Anterior cingulate cortex (tissue), 58 donors: ENCODE results near the gene PPM1L.
"Not testable (repeated sequence)": the region's sequence is repeated elsewhere in the genome, so short reads cannot be mapped to it uniquely, and the experiment has no call there.

Experiments used
- DNase-seq, 58 donors: peaks; one replicate each; lab custom pipeline; 2025; lab: John Stamatoyannopoulos, UW

The PPM1L gene

DNA sequence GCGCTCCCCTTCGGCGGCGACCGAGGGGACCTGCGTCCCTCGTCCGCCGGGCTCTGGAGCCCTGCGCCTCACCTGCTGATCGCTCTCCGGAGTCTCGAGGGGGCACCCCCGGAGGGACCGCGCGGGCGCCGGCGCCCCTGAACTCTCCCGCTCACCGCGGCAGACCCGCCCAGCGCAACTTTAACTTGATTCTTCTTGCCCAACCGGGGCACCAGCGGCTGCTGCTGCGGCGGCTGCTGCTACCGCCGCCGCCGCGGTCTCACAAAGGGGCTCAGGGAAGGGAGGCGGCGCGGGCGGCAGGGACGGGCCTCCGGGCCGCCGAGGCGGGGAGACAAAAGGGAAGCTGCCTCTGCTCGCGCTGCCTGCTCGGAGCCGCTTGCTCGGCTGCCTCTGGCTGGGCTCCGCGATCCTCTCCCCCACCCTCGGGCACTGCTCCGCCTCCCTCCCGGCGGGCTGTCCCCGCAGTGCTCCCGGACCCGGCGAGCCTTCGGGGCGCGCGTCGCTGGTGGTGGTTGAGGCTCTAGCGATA is at the start of gene PPM1L:
TSS of gene PPM1L (plus strand) at position 456 of the 529 bp plus-strand sequence.
- peak in 46 of 58 donors; percentile 24 to 88 (median 60) for DNase-seq

DNA sequence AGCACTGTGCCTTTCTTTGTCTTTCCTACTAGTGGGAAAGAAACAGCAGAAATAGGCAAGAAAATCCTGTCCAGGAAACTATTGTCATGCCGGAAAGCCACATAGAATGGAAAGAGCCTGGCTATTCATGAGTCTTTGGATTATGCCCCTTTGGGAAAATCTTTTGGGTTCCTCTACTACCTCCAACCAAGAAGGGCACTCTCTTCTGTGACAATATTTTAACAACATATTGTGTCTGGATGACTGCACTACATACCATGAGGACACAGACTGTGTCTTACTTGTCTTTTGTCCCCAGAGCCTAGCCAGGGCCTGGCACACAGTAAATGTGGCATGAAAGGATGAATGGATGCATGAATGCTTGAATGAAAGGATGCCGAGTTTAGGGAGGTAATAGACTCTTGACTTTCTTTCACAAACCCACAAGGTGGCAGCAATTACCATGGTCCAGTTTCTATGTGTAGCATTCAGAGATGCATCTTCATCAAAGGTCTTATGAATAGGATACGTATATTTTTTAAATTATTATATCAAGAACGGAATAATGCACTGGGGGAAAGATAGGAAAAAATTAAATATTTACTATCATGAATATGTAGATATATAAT is 48.7 kb upstream of the PPM1L start:
- peak in 36 of 58 donors; percentile 0 to 74 (median 10) for DNase-seq

DNA sequence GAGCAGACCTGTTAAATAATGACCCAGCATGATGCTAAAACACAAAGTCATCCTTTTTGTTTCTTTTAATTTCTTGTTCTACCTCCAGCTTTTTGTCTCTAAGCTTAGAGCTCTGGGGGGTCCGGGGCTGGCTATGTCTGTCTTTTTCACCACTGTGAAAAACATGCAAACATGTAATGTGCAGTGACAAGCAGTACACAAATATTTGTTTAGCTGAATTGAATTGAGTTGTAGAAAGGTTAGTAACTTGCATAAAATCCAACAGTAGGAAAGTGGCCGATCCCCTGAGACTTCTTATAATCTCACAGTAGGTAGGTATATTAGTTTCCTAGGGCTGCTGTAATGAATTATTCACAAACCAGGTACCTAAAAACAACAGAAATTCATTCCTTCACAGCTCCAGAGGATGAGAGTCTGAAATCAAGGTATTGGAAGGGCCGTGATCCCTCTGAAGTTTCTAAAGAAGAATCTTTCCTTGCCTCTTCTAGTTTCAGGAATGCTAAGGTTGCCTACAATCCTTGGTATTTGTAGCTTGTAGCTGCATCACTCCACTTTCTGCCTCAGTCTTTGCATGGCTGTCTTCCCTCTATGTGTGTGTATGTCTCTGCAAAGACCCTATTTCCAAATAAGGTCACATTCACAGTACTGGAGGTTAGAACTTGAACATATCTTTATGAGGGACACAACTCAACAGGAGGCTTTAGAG is 46.4 kb upstream of the PPM1L start:
- DNase-seq: no peak

DNA sequence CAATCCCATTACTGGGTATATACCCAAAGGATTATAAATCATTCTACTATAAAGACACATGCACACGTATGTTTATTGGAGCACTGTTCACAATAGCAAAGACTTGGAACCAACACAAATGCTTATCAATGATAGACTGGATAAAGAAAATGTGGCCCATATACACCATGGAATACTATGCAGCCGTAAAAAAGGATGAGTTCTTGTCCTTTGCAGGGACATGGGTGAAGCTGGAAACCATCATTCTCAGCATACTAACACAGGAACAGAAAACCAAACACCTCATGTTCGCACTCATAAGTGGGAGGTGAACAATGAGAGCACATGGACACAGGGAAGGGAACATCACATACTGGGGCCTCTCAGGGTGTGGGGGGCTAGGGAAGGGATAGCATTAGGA is 42.9 kb upstream of the PPM1L start:
- not testable (repeated sequence) for DNase-seq

DNA sequence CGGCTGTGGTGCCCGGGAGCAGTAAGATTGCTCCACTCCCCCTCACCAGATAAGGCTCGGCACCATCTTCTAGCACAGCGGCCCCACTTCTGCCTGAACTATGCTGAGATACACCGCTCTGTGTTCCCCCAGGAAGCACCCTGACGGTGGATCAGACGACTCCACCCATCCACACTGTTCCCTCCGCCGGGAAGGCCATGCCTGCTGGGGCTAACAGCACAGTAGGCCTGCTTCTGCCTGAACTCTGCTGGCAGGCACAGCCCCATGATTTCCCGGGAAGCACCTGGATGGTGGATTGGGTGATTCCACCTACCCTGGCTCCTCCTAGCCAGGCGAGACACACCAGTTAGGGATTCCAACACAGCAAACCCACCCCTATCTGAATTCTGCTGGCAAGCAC is 36.3 kb upstream of the PPM1L start:
- DNase-seq: no peak

DNA sequence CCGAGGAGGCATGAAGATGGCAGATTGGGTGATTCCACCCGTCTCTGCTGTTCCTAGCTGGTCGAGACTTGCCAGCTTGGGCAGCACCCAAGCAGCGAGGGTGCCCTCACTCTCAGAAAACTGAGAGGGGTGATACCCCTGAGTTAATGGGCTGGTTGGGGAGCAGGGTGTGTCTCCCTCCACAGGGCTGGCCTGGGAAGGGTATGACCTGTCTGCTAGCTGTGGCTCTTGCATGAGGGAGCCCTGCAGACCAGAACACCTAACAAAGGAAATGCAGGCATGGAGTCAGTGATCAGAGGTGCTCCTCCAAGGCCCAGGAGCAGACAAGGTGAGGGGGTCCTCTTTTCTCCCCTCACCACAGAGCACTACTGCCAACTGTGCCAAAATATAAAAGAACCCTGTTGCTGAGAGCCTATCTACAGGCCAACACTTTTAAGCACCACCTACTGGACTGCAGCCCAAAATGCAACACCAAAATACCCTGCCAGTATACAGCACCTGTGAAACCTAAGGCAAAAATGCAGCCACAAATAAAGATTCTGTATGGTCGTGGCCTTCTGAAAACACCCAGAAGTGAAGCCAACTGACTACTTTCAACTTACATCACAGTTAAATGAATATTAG is 35.8 kb upstream of the PPM1L start:
- no peak for DNase-seq

DNA sequence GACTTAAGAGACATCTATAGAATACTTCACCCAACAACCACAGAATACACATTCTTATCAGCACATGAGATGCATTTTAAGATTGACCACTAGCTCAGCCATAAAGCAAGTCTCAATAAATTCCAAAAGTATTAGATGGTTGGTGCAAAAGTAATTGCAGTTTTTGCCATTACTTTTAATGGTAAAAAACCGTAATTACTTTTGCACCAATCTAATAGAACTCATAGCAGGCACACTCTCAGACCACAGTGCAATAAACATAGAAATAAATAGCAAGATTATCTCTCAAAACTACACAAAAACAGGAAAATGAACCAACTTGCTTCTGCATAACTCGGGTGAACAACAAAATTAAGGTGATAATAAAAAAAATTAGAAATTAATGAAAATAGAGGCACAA is 33.7 kb upstream of the PPM1L start:
- DNase-seq: no peak

DNA sequence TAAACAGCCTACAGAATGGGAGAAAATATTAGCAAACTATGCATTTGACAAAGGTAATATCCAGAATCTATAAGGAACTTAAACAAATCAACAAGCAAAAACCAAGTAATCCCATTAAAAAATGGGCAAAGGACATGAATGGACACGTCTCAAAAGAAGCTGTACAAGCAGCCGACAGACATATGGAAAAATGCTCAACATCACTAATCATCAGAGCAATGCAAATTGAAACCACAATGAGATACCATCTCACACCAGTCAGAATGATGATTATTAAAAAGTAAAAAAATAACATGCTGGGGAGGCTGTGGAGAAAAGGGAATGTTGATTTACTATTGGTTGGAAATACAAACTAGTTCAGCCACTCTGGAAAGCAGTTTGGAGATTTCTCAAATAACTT is 30.7 kb upstream of the PPM1L start:
- no peak for DNase-seq

DNA sequence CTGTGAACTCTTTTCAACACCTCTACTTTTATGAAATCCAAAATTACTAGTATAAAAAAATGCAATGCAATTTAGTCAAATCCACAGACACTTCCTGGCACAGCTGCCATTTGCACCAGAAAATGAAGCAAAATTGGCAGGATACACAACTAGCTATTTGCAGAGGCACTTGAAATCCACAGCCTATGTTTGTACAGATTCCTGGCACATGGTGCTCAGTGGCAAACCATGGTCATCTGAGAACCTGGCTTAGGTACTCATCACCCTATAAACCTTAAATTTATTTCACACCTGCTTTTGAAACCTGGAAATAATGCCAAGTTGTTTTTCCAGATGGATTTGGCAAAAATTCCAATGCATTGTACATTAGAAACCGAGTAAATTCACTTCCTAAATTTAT is 20.2 kb upstream of the PPM1L start:
- peak in 18 of 58 donors; percentile 2 to 47 (median 18) for DNase-seq

DNA sequence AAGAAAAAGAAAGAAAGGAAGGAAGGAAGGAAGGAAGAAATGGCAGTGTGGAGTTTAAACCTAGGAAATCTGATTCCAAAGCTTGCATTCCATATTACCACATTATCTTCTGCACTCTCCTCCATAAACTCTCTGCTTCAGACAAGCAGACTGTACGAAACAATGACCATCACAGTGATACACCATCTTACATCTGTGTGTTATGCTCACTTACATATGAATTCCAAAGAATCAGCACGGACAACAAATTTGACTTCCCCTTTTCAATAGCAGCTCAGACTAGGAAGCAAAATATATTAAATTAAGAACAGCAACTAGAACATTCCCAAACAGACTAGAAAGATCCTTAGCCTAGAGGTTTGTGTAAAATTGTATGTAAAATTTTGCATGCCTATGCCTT is 18.0 kb upstream of the PPM1L start:
- no peak for DNase-seq

DNA sequence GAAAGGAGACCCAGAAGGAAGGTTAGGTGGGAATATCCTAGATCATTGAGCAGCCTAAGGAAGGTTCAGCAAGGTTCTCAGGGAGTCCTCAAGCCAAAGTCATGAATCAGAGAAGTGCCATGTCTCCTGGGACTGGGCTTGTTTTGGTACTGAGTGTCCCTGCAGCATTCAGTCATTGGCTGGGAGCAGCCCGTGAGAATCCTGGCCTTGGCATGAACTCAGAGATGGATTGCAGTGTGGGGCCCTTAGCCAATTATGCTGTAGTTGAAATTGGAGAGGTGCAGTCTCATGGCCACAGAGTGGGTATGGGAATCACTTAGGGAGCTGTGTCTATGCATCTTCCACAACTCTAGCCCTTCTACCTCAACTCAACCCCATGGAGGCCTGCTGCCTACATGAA is 17.0 kb upstream of the PPM1L start:
- DNase-seq: peak in 1 of 58 donors; percentile 11

DNA sequence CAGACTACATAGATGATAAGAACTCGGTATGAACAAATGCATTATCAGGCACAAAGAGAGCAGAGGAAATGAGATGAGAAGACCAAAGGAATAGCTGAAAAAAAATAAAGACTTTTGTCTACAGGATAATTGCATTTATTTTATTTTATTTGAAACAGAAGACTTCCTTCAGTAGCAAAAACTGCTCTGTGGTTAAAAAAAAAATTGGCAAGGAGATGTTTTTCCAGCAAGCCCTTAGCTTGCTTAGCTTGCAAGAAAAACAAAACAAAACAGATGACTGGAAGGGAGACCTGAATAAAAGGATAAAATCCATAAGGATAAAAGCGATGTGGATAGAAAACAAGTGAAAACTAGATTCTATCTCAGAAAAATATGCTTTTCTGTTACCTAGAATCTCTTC is 9.1 kb upstream of the PPM1L start:
- DNase-seq: no peak

DNA sequence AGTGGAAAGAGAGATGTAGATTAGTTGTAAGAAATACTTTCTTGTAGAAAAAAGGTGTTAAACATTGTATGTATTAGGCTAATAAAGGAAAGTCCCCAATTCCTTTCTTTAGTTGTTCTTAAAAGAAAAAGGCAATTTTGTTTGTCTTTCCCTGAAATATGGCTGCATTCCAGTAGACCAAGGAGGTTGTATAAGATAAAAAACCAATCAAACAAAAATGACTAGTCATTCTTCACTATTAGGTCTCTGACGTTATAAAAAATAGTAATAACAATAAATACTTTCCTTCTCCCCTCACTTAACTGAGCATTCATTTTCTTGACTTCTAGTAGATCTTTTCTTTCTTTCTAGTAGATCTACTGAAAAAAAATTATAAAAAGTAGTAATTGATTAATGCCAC is 8.6 kb upstream of the PPM1L start:
- DNase-seq: no peak

DNA sequence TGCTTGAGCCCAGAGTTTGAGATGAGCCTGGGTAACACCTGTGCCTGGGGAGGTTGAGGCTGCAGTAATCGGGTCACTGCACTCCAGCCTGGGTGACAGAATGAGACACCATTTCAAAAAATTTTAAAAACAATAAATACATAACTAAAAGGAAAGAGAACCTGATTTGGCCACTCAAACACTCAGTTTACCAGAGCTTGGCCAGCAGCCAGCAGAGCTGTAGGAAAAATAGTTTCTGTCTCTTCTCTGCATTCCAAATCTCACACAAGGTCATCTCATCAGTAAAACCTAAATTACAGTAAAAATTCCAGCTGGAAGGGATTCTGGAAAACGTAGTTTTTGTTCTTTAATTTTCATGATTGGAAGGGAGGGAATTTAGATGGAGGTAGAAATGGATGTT is 7.8 kb upstream of the PPM1L start:
- peak in 1 of 58 donors; percentile 26 for DNase-seq

DNA sequence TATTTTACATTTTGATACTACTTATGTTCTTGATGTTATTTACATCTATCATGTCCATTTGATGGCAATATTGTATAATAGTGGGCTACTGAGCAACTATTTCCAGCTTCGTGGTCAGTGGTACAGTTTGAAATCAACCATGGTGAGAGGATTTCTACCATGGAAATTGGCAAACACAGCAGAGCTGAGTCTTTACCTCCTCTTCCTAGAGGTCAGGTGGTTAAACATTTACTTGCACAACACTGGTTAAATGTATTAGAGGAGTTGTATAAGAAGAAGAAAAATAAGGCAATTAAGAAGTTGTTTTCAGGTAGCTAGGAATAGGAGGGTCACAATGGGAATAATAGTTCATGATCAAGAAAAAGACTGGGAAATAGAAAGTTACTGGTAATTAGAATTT is 7.2 kb upstream of the PPM1L start:
- no peak for DNase-seq

DNA sequence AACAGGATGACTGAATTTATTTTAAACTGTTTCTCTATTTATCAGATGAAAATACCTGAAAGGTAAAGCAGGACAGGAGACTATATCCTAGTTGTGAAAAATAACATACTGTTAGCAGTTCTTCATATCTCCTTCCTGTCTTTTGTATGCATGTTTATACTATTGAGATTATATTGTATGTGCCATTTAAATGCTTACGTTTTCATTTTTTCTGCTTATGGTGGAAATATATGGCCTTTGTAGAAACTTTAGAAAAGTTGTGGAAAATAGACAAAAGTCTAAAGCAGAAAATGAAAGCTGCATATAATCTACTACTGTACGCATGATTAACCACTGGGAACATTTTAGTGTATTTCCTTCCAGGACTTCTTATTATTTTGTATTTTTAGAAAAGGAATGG is 2.1 kb upstream of the PPM1L start:
- no peak for DNase-seq

DNA sequence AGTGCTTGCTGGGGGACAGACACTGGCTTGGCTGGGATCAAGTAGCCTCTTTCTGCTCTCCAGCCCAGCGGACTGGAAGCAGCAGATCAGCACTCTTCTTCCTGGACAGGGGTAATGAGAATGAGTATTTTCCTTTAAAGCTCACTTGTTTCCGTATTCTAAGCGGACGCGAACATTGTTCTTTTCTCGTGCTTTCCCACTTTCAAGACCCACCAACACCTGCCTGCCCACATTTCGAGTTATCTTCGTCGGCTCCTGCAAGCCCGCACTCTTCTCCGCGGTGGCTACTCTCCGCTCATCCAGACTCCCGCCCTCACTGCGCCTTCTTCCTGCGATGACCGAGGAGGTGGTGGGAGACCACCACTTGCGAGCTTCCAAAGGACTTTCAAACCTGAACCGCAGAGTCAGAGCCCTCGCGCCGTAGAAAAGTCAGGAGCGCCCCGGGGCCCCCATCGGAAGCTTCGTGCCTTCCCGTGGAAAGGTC is 1.6 kb upstream of the PPM1L start:
- peak in 30 of 58 donors; percentile 28 to 81 (median 59) for DNase-seq

DNA sequence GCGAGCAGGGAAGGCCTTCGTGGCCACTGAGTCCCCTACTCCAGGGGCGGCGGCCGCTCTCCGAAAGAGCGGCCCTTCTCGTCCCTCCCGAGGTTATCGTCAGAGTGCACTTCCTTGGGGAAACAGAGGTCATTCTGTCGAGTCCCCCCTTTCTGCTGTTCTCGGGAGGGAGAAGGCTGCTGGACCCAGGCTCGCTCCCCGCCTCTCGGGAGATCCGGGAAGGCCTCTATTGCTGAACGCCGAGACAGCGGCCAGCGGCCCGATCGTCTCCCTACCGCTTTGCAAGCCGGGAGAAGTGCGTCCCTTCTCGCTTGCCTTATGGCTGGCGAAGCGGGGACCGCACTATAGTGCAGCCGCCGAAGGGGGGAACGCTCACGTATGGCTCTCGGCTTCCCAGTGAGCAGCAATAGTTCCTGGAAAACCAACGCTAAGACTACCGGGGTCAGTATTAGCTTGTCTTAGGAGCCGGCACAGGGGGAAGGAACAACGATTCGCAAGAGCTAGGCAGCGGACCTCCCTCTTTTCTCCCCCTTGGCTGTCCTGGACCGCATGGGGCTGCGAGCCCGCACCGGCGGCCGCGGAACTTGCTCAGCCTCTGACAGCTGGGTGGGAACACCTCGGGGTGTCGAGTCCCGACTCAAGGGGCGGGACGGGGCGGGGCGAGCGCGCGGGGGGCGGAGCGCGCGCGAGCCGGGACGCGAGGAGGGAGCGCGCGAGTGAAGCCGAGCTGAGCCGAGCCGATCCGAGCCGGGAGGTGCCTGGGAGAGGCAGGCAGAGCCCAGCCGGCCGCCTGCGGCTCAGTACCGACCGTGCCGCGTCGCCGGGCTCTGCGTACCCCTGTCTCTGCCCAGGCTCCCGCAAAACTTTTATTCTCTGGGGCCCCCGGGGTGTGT is 930 bp upstream of the PPM1L start:
- peak; percentile 67 to 99 (median 94) for DNase-seq

DNA sequence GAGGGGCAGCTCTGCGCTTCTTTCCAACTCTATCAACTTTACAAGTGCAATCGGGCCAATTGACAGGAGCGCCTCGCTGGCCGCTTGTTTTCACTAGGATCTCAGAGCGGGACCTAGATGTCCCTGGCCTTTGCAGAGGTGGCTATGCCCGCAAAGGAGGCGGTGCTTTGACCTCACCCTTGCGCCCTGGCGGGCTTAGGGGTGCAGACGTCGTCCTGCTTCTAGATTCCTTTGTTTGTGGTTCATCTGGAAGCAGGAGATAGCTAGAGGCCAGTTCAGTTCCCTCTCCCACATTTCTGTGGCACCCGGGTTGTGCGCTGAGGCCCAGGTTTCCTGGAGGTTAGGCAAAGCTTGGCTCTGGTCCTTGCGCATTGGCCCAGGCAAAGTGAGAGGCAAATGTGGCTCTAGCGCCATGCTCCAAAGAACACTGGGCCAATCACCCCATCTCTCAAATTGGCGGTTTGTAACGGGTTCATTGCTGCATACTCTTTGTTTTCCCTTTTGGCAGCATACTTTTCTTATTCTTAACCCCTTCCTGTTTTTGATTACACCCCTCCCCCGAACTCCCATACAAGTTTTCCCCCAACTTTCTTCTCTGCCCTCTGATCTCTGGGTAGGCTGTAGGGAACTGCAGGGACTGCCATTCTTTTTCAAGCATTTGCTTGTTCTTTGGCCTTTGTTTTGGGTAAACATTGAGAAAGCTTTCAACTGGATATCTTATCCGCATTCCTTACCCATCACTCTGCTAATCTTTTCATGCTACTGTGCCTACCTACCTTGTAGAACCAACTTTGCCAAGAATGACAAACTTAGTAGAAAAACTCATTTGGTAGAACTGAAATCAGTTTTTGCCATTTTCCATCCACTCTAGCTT is 1.4 kb downstream of the PPM1L start:
- DNase-seq: peak in 17 of 58 donors; percentile 7 to 49 (median 18)
